K562 (cell line): Measurements from ENCODE around the gene SOCS2. TPM values are rescaled to one million over a fixed set of nuclear protein-coding genes. Genes with fewer than 3 reads are reported as not detected.
A peak's percentile ranks its signal among the peaks of the same experiment; 100 is the strongest.

Source experiments
- ASH1L ChIP-seq: fragments of 450-650 bp; IDR thresholded peaks from 2 replicates; pipeline ENCODE4 v1.6.1; 2018; ENCODE audit warnings: borderline replicate concordance, mild to moderate bottlenecking, low read depth; ENCODE audit not compliant: partially characterized antibody
- CBFB ChIP-seq: sonication (generic); formaldehyde crosslinking; IDR thresholded peaks from 2 replicates; pipeline ENCODE4 v1.4.0; 2020; ENCODE audit warnings: mild to moderate bottlenecking, missing genetic modification reagents
- ETV6 ChIP-seq, 3 experiments: fragments of 150-350 bp in 1 of 3; sonication (generic) in 1 of 3; formaldehyde crosslinking in 1 of 3; IDR thresholded peaks; 2 replicates each; pipeline versions ENCODE4 v1.6.1 to v1.8.0; 2014 to 2022; ENCODE audit warnings: borderline replicate concordance in 2 of 3, low read depth in 2 of 3, antibody characterized with exemption in 1 of 3, low read length in 1 of 3, mild to moderate bottlenecking in 1 of 3, missing genetic modification reagents in 1 of 3
- HDAC6 ChIP-seq: IDR thresholded peaks from 2 replicates; pipeline ENCODE4 v1.6.1; 2012; ENCODE audit warnings: low read depth, mild to moderate bottlenecking, control low read depth, inconsistent platforms, low read length, moderate library complexity
- LEF1 ChIP-seq: fragments of 450-650 bp; IDR thresholded peaks from 2 replicates; pipeline ENCODE4 v1.6.1; 2016; ENCODE audit warnings: mild to moderate bottlenecking
- MCM7 ChIP-seq, 2 experiments: fragments of 450-650 bp; IDR thresholded peaks; 2 replicates each; pipeline ENCODE4 v1.6.1; 2016 to 2018
- NFIC ChIP-seq: fragments of 450-650 bp; IDR thresholded peaks from 2 replicates; pipeline ENCODE4 v1.6.1; 2017; ENCODE audit warnings: mild to moderate bottlenecking, inconsistent platforms
- PCBP2 ChIP-seq: fragments of 200-400 bp; formaldehyde crosslinking; IDR thresholded peaks from 2 replicates; pipeline ENCODE4 v1.6.1; 2018; ENCODE audit warnings: low read length, low read depth, mild to moderate bottlenecking, moderate library complexity; ENCODE audit not compliant: poor library complexity, severe bottlenecking
- POLR3G ChIP-seq: IDR thresholded peaks from 2 replicates; pipeline ENCODE4 v1.6.1; 2011; ENCODE audit not compliant: insufficient read length, insufficient replicate concordance; ENCODE audit errors: extremely low read depth
- WHSC1 ChIP-seq: IDR thresholded peaks from one replicate; pipeline ENCODE4 v1.6.1; 2012; ENCODE audit warnings: low read length, control low read depth, inconsistent platforms
- ZBTB7A ChIP-seq: IDR thresholded peaks from 2 replicates; pipeline ENCODE4 v1.6.1; 2011; ENCODE audit warnings: low read depth, mild to moderate bottlenecking, low read length, moderate library complexity, borderline replicate concordance; ENCODE audit not compliant: control insufficient read depth
- ZFP30 ChIP-seq: fragments of 250-450 bp; sonication (Bioruptor Pico); IDR thresholded peaks from 2 replicates; pipeline ENCODE4 v1.8.0; 2022; ENCODE audit warnings: moderate library complexity, mild to moderate bottlenecking, inconsistent platforms, borderline replicate concordance
- ZNF224 ChIP-seq: sonication (generic); formaldehyde crosslinking; IDR thresholded peaks from 2 replicates; pipeline ENCODE4 v1.8.0; 2022; ENCODE audit warnings: mild to moderate bottlenecking, missing genetic modification reagents
- ZNF347 ChIP-seq: fragments of 450-650 bp; formaldehyde crosslinking; IDR thresholded peaks from 2 replicates; pipeline ENCODE4 v1.4.0; 2020; ENCODE audit warnings: low read depth, mild to moderate bottlenecking, moderate library complexity
- ZSCAN29 ChIP-seq: fragments of 450-650 bp; IDR thresholded peaks from 2 replicates; pipeline ENCODE4 v1.6.1; 2017
- ZZZ3 ChIP-seq: fragments of 450-650 bp; IDR thresholded peaks from 2 replicates; pipeline ENCODE4 v1.6.1; 2016; ENCODE audit warnings: antibody characterized with exemption, mild to moderate bottlenecking, moderate library complexity
- polyA plus RNA-seq, 8 experiments: library from polyadenylated mRNA; depleted of rRNA in 4 of 8; stranded (reverse) in 5 of 8; unstranded in 3 of 8; fragments of >200 nt; fragmentation: Nextera tagmentation in 2 of 8; fragmentation: Illumina TruSeq in 1 of 8; extraction: Ambion mirVana in 2 of 8; extraction: Trizol in 1 of 8; gene quantifications; 2 replicates each; pipeline versions ENCODE4 v1.2.1 to v1.2.3, GENCODE V29; 2011 to 2014; ENCODE audit warnings: inconsistent platforms in 1 of 8, missing spikeins in 1 of 8
- total RNA-seq, 7 experiments: library from RNA; depleted of rRNA in 6 of 7; stranded (reverse); fragments of >200 nt in 6 of 7; fragmentation: Illumina TruSeq in 2 of 7; extraction: Trizol in 2 of 7; gene quantifications; 2 replicates each; pipeline versions ENCODE4 v1.2.1 to v1.2.3, GENCODE V29; 2011 to 2021; ENCODE audit warnings: low replicate concordance in 1 of 7
- TF ChIP-seq, protein P1 (sequence below): sonication (generic); formaldehyde crosslinking; IDR thresholded peaks from 2 replicates; pipeline ENCODE4 v1.8.0; 2022; ENCODE audit warnings: missing genetic modification reagents, mild to moderate bottlenecking, borderline replicate concordance
- TF ChIP-seq, protein P2 (sequence below): sonication (generic); IDR thresholded peaks from 2 replicates; pipeline ENCODE4 v1.6.1; 2016
- TF ChIP-seq, protein P3 (sequence below): IDR thresholded peaks from 2 replicates; pipeline ENCODE4 v1.6.1; 2011; ENCODE audit warnings: borderline replicate concordance, low read depth, mild to moderate bottlenecking, moderate library complexity, low read length; ENCODE audit not compliant: insufficient read depth, poor library complexity, severe bottlenecking
- TF ChIP-seq, protein P4 (sequence below): sonication (generic); formaldehyde crosslinking; IDR thresholded peaks from 2 replicates; pipeline ENCODE4 v1.8.0; 2023; ENCODE audit warnings: mild to moderate bottlenecking, missing genetic modification reagents

SOCS2 gene
- total and polyA plus RNA-seq, 9 of the 15 experiments (the other 6 are each of a cell fraction or from before 2014, with no cell fraction given): 37.0 to 162 (median 98.7) TPM

DNA sequence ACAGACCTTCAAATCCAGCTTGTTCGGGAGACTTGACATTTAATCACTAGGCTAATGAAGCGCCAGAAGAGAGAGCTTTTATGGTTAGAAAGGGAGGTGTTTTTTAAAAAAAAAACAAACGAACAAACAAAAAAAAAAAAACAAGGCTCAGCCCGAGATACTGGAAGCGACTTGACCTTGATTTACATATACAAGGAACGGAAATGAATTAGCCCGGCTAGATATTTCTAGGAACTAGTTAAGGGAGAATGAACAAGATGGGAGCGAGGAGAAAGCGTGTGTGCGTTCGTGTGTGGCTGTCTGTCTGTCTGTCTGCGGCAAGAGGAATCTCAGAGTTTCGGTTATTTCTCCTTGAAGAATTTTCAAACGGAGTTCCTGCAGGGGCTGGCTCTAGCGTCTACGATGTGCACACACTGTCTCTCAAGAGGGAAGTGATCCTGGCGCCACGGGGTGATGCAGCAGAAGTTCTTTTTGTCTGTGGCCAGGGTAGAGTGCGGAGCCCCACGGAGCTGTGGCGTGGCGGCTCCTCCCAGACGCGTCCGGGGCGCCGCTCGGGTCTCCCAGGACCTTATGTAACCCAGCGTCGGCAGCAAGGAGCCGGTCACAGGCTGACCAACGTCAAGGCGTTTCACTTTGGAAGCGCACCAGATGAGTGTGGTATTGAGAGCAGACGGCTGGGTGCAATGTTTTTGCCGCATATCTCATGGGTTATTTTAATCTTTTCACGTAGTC lies 18.8 kb downstream of the SOCS2 start (continued):
- TF ChIP-seq ZNF224 (CRISPR knock-in tag) (no peak), WHSC1 (no peak), POLR3G (no peak), ZFP30 (no peak), ASH1L (no peak), ETV6 (IDR thresholded peaks at IDR 0.05; ENCODE audit: borderline replicate concordance in 1 of 2, low read depth in 2 of 2, low read length in 1 of 2) (no peak; a peak in 1 of 4 replicates), ETV6 (CRISPR knock-in tag; IDR thresholded peaks at IDR 0.05; ENCODE audit: borderline replicate concordance) (no peak), ZZZ3 (no peak), ZBTB7A (peak; percentile 65; the same call in 1 of the 2 replicates), MCM7 (IDR thresholded peaks at IDR 0.05) (0 out of 4 replicates have a peak, but pooled peaks of 1 of the 2 experiments have one; percentile 42), CBFB (no peak; the same call in 1 of the 2 replicates), NFIC (peak; percentile 36), PCBP2 (no peak), LEF1 (peak; percentile 18; the same call in 1 of the 2 replicates), HDAC6 (no peak), ZSCAN29 (0 out of 2 replicates have a peak, but pooled peaks have one; percentile 29), ZNF347 (no peak)
- TF ChIP-seq, protein P1, sequence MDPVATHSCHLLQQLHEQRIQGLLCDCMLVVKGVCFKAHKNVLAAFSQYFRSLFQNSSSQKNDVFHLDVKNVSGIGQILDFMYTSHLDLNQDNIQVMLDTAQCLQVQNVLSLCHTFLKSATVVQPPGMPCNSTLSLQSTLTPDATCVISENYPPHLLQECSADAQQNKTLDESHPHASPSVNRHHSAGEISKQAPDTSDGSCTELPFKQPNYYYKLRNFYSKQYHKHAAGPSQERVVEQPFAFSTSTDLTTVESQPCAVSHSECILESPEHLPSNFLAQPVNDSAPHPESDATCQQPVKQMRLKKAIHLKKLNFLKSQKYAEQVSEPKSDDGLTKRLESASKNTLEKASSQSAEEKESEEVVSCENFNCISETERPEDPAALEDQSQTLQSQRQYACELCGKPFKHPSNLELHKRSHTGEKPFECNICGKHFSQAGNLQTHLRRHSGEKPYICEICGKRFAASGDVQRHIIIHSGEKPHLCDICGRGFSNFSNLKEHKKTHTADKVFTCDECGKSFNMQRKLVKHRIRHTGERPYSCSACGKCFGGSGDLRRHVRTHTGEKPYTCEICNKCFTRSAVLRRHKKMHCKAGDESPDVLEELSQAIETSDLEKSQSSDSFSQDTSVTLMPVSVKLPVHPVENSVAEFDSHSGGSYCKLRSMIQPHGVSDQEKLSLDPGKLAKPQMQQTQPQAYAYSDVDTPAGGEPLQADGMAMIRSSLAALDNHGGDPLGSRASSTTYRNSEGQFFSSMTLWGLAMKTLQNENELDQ (CRISPR knock-in tag): no peak
- TF ChIP-seq, protein P2, sequence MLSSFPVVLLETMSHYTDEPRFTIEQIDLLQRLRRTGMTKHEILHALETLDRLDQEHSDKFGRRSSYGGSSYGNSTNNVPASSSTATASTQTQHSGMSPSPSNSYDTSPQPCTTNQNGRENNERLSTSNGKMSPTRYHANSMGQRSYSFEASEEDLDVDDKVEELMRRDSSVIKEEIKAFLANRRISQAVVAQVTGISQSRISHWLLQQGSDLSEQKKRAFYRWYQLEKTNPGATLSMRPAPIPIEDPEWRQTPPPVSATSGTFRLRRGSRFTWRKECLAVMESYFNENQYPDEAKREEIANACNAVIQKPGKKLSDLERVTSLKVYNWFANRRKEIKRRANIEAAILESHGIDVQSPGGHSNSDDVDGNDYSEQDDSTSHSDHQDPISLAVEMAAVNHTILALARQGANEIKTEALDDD: peak; percentile 82
- TF ChIP-seq, protein P3, sequence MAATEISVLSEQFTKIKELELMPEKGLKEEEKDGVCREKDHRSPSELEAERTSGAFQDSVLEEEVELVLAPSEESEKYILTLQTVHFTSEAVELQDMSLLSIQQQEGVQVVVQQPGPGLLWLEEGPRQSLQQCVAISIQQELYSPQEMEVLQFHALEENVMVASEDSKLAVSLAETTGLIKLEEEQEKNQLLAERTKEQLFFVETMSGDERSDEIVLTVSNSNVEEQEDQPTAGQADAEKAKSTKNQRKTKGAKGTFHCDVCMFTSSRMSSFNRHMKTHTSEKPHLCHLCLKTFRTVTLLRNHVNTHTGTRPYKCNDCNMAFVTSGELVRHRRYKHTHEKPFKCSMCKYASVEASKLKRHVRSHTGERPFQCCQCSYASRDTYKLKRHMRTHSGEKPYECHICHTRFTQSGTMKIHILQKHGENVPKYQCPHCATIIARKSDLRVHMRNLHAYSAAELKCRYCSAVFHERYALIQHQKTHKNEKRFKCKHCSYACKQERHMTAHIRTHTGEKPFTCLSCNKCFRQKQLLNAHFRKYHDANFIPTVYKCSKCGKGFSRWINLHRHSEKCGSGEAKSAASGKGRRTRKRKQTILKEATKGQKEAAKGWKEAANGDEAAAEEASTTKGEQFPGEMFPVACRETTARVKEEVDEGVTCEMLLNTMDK: no peak
- TF ChIP-seq, protein P4, sequence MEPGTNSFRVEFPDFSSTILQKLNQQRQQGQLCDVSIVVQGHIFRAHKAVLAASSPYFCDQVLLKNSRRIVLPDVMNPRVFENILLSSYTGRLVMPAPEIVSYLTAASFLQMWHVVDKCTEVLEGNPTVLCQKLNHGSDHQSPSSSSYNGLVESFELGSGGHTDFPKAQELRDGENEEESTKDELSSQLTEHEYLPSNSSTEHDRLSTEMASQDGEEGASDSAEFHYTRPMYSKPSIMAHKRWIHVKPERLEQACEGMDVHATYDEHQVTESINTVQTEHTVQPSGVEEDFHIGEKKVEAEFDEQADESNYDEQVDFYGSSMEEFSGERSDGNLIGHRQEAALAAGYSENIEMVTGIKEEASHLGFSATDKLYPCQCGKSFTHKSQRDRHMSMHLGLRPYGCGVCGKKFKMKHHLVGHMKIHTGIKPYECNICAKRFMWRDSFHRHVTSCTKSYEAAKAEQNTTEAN (CRISPR knock-in tag): no peak
